HCT116 (cell line): Measurements from ENCODE around the gene HPS1.

Source experiments
- CBX3 ChIP-seq: IDR thresholded peaks from 2 replicates; pipeline ENCODE4 v1.6.1; 2012; ENCODE audit warnings: low read depth
- CEBPB ChIP-seq: IDR thresholded peaks from 2 replicates; pipeline ENCODE4 v1.6.1; 2012; ENCODE audit warnings: low read depth
- POLR2A ChIP-seq: IDR thresholded peaks from 2 replicates; pipeline ENCODE4 v1.7.0; 2011; ENCODE audit warnings: borderline replicate concordance; ENCODE audit not compliant: insufficient read depth, insufficient read length; ENCODE audit errors: extremely low read depth
- RAD21 ChIP-seq: IDR thresholded peaks from 2 replicates; pipeline ENCODE4 v1.6.1; 2012; ENCODE audit warnings: low read depth, mild to moderate bottlenecking
- SP1 ChIP-seq: IDR thresholded peaks from 2 replicates; pipeline ENCODE4 v1.6.1; 2012; ENCODE audit warnings: low read depth
- TCF7L2 ChIP-seq: IDR thresholded peaks from 2 replicates; pipeline ENCODE4 v1.7.0; 2011; ENCODE audit warnings: borderline replicate concordance, inconsistent platforms; ENCODE audit not compliant: insufficient read depth, insufficient read length; ENCODE audit errors: extremely low read depth
- YY1 ChIP-seq: IDR thresholded peaks from 2 replicates; pipeline ENCODE4 v1.6.1; 2011; ENCODE audit warnings: low read length, low read depth, moderate library complexity, mild to moderate bottlenecking; ENCODE audit not compliant: insufficient replicate concordance; ENCODE audit errors: extremely low read depth
- TF ChIP-seq, protein P1 (sequence below), 3 experiments: fragments of 200-600 bp in 1 of 3; sonication (generic) in 1 of 3; IDR thresholded peaks in 2 of 3; conservative IDR thresholded peaks in 1 of 3; 2 replicates each; pipeline ENCODE4 v1.5.1; 2012 to 2017; ENCODE audit warnings: low read depth in 2 of 3, low read length in 2 of 3, antibody characterized with exemption in 1 of 3, borderline replicate concordance in 1 of 3, control low read depth in 1 of 3, mild to moderate bottlenecking in 1 of 3, mixed read lengths in 1 of 3, mixed run types in 1 of 3, moderate library complexity in 1 of 3; ENCODE audit not compliant: insufficient read depth in 1 of 3
- TF ChIP-seq, protein P2 (sequence below): IDR thresholded peaks from 2 replicates; pipeline ENCODE4 v1.6.1; 2012; ENCODE audit warnings: low read depth
- TF ChIP-seq, protein P3 (sequence below): IDR thresholded peaks from 2 replicates; pipeline ENCODE4 v1.6.1; 2012

DNA sequence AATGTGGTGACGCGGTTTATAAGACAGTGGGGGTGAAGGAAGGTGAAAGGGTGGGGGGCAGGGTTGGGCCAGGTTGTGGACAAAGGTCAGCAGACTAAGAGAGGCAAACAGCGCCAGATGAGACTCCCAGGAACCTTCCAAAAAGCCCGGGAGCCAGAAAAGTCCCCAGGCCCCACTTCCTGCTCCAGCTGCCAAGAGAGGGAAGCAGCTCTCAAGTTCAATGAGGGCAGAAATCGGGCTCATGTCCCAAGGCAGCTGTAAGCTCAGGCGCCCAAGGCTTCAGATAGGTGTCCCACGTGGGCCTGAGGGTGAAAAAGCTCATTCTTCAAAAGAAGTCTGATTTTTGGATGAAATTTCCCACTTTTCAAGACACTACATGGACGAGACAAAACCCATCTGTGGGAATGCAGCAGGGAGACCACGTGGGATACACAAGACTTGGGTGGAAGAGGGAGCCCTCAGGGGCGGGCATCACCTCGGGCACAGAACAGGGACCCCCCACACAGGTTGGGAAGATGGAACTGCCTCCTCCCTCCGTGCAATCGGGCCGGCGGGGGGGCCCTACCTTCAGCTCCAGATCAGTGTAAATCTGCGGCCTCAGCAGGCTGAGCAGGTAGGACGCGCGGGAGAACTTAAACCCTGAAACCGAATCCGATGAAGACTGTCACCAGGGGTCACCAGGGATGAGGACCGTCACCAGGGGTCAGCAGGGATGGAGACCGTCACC lies 39.6 kb downstream of the HPS1 start:
- TF ChIP-seq, protein P1, sequence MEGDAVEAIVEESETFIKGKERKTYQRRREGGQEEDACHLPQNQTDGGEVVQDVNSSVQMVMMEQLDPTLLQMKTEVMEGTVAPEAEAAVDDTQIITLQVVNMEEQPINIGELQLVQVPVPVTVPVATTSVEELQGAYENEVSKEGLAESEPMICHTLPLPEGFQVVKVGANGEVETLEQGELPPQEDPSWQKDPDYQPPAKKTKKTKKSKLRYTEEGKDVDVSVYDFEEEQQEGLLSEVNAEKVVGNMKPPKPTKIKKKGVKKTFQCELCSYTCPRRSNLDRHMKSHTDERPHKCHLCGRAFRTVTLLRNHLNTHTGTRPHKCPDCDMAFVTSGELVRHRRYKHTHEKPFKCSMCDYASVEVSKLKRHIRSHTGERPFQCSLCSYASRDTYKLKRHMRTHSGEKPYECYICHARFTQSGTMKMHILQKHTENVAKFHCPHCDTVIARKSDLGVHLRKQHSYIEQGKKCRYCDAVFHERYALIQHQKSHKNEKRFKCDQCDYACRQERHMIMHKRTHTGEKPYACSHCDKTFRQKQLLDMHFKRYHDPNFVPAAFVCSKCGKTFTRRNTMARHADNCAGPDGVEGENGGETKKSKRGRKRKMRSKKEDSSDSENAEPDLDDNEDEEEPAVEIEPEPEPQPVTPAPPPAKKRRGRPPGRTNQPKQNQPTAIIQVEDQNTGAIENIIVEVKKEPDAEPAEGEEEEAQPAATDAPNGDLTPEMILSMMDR (IDR thresholded peaks at IDR 0.05 in 2 of 3, conservative IDR thresholded peaks at IDR 0.05 in 1 of 3; ENCODE audit: borderline replicate concordance in 1 of 3, insufficient read depth in 1 of 3, low read depth in 2 of 3, low read length in 2 of 3): no peak
- TF ChIP-seq, protein P2, sequence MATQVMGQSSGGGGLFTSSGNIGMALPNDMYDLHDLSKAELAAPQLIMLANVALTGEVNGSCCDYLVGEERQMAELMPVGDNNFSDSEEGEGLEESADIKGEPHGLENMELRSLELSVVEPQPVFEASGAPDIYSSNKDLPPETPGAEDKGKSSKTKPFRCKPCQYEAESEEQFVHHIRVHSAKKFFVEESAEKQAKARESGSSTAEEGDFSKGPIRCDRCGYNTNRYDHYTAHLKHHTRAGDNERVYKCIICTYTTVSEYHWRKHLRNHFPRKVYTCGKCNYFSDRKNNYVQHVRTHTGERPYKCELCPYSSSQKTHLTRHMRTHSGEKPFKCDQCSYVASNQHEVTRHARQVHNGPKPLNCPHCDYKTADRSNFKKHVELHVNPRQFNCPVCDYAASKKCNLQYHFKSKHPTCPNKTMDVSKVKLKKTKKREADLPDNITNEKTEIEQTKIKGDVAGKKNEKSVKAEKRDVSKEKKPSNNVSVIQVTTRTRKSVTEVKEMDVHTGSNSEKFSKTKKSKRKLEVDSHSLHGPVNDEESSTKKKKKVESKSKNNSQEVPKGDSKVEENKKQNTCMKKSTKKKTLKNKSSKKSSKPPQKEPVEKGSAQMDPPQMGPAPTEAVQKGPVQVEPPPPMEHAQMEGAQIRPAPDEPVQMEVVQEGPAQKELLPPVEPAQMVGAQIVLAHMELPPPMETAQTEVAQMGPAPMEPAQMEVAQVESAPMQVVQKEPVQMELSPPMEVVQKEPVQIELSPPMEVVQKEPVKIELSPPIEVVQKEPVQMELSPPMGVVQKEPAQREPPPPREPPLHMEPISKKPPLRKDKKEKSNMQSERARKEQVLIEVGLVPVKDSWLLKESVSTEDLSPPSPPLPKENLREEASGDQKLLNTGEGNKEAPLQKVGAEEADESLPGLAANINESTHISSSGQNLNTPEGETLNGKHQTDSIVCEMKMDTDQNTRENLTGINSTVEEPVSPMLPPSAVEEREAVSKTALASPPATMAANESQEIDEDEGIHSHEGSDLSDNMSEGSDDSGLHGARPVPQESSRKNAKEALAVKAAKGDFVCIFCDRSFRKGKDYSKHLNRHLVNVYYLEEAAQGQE: no peak
- no peak for TF ChIP-seq POLR2A
- no peak for TF ChIP-seq CBX3
- no peak for TF ChIP-seq SP1
- TF ChIP-seq CEBPB: no peak
- no peak for TF ChIP-seq TCF7L2
- TF ChIP-seq, protein P3, sequence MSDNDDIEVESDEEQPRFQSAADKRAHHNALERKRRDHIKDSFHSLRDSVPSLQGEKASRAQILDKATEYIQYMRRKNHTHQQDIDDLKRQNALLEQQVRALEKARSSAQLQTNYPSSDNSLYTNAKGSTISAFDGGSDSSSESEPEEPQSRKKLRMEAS: no peak
- TF ChIP-seq RAD21: no peak
- no peak for TF ChIP-seq YY1
